Inflammatory macrophage treated with lipopolysaccharide for 1 hour (primary cell): ENCODE measurements around the gene PHF19.

Source experiments
- DNase-seq, 2 donors: peaks; one replicate each; pipeline ENCODE4 v3.0.0-alpha.2; 2020 to 2022

The PHF19 gene

DNA sequence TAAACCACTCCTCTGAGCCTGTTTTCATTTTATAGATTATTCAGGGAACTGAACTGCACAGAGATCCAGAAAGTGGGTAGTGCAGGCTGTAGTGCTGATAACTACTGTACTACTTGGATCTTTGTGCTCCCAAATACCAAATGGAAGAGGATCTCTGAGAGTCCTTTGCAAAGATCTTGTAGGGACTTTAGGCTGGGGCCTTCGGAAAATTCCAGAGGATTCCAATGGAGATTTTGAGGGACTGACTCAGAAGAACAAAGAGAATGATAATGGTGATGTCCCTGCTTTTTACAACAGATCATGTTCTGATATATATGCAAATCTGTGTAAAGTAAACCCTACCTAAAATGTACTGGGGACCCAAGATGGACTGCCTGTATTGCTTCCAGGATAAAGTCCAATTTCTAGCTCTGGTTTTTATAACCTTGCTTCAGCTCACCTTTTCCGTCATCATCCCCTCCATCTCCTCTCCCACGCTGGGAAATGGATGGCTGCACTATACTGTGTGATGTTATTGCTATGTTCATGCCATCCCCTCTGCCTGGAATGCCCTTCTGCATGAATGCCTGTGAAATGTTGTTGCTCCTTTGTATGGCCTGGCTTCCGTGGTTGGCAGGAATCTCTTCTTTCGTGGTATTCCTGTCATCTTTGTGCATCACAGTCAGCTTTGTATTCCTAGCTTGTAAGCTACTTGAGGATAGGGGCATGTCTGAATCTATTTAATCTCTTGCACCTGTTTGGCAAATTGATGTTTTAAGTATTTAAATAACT is 24.6 kb downstream of the PHF19 start:
- no peak for DNase-seq

DNA sequence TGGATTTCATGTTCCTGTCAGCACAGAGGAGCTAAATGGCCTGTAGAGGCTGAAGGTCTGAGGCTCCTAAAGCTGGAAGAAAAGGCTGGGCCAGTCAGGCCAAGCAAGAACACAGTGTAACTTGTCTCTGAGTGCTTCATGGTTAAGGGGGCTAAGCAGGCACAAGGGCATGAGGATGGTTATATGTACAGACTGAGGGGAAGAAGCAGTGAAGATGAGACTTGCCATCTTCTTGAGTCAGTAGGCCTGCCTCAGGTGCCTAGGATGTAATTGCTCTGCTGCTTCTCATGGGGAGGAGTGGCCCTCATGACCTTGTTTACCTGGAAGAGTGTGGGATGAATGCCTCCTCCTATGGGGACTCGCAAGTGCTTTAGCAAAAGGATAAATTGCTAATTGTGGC is 25.5 kb downstream of the PHF19 start:
- DNase-seq: no peak

DNA sequence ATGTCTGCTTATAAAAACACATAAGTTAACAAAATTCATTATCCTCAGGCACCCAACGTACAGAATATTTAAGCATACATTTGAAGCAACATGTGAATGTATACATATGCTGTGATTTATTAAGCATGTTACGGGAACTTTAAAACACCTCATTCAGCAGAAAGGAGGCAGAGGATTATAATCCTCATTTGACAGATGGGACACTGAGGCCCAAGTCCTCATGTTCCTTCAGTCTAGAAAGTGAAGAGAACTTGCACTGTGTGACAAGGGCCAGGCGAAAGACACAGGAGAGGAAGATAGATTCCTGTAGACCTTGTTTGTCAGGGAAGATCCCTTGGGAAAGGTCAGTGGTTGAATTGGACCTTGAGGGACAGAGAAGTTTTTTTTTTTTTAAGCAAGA is 26.7 kb downstream of the PHF19 start:
- DNase-seq: no peak

DNA sequence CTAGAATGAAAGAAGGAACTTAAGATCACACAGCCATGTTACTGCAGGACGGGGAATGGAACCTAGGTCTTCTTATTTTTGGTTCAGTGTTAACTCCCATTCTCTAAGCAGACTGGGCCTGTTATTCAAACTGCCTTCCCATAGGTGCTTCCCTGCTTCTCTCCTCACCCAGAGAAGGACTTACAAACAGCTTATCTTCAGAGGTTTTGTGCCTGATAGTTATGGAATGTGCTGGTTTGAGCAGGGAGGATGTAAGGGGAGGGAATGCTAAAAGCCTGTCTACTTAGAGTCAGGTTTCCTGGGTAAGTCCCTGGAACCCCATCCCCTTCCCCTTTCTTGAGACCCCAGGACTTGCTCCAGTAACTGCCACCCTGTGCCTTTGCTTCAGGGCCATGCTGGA is 30.1 kb downstream of the PHF19 start:
- DNase-seq: no peak

DNA sequence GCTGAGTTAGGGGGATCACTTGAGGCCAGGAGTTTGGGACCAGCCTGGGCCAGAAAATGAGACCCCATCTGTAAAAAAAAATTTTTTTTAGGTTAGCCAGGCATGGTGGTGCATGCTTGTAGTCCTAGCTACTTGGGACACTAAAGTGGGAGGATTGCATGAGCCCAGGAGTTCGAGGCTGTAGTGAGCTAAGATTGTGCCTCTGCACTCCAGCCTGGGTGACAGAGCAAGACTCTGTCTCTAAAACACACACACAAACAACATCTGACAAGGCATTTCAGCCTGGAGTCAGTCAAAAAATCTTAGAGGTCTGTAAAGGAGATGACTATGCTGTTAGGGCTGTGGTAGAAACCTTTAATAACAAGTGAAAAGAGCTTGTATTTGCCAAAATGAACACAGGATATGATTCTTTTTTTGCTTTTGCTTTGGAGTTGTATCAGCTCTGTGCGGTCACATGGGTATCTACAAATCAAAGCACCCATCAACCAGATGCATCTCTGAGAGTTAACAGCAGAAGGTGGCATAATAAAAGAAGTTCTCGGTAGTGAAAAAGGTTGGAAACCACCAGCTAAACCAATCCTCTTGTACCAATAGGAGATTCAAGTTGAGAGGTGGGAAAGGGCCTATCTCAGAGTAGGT is 30.6 kb downstream of the PHF19 start:
- no peak for DNase-seq

DNA sequence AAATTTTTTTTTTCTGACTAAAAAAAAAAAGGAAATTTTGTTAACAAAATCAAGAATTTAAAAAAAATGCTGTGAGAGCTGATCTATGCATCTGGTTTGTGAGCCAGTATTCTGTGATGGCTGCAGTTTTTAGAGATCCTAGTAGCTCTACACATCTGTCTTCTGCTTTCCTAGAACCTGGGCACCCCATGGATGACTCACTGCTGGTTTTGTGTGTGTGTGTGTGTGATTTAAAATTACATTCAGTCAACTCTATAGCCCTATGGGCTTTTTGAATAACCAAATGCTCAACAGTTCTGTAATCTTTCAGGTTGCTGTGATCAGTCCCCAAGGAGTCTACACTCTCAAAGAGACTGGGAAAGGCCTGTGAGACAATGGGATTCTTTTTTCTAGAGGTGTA is 31.7 kb downstream of the PHF19 start:
- DNase-seq: no peak

DNA sequence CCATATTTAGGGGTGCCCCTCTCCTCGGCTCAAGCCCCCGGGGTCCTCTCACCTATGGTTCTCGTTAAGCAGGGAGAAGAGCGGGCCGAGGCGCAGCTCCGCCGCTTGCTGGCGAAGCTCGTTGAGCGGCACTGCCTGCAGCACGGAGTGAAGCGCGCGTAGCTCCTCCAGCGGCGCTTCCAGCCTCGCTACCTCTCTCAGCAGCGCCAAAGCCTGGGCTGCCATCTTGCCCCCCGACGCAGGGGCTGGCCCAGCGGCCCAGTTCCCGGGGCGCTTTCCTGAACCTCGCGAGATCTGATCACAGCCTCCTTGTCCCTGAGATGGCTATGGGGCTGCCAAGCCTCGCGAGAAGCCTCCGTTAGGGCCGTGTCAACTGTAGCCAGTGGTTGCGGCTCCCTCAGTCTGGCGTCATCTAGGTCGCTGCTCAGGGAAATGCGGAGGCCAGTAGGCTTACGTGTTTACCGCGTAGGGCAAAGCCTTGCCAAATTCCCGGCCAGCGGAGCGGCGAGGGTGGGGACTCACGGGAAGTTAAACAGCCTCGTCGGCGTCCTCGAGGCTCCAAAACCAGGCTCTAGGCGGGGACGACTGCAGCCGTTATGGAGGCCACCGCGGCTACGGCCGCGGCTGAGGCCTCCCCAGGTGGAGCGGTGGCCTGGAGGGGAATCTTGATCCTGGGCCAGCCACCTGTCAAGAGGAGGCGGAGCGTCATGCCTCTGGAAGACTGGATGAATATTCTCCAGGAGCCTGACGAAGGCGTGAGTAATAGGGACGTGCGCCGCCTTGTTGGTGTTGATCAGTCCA is 34.1 kb downstream of the PHF19 start, which contains the start of gene PSMD5:
Gene PSMD5 (minus strand): TSS at position 238 of the 801 bp plus-strand sequence. CDS start 13 bp downstream, at position 225.
- DNase-seq: peak; percentile 99

DNA sequence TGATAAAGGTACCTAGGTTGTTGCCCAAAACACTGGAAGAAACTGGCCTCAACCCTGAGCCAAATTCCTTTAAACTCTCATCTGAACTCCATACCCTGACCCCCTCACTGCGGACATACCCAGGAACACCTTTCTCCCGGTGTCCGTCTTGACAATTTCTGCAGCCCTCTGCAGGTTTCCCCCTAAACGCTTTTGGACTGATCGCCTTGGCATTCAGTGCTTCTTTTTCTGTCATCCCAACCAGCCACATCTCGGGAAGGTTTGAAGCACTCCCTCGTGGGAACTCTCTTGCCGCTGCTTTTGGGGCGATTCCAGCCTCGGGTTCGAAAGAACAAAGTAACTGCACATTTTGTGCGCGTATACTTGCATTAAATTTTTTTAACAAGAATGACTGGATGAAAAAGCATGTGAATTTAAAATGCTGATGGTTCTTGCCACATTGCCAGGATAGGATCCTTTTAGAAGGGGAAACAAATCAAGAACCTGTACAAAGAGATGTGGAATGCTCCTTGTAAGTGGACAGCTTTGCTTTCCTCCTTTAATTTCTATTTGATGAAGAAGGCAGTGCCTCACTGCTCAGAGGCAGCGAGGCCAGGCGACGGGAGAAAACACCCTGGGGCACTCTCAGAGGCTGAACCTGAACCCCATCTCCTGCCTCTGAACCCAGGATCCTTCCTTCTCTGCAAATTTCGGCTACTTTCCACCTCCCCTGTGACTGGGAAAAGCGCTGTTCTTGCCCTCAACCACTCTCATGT is 34.9 kb downstream of the PHF19 start:
- no peak for DNase-seq

DNA sequence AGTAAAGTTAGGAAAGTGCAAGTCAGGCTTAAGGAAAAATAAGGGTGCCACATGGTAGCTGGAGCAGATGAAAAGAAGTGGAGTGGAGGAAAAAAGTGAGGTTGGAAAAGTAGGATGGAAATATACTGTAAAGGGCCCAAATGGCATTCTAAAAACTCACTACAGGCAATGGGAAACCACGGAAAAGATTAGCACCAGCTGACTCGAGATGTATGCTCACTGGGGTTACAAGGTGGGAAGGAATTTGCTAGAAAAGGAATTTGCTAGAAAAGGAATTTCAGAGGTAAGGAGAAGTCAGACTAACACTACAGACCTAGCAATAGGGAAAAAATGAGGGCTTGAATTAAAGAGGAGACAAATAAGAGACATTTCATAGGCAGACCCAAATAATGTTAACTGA is 37.8 kb downstream of the PHF19 start:
- no peak for DNase-seq

DNA sequence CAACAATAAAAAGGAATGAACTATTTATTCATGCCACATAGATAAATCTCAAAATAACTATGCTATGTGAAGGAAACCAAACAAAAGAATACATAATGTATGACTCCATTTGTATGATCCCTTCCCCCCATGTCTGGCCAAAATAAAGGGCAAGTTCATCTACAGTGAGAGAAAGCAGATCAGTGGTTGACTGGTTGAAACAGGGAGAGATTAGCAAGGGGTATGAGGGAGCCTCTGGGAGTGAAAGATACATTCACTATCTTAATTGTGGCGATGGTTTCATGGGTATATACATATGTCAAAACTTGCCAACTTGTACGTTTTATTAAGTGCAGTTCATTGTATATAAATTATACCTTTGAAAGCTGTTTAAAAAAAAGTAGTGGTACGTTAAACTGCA is 39.1 kb downstream of the PHF19 start:
- DNase-seq: no peak

DNA sequence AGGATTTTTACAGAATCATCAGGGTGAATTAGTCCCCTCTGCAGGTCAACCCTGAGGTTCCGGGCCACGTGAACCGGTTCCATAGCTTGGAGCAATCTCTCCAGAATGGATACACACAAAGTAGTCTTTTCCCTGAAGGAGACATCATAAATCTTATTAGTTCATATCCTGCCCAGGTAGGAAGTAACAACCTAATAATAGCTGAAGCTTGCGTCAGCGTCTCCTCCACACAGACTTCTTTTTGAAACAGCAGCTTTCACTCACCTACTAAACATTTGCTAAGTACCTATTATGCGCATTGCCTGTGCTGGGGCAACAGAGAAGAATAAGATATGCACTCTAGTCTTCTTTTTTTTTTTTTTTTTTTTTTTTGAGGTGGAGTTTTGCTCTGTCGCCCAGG is 43.7 kb downstream of the PHF19 start:
- no peak for DNase-seq

DNA sequence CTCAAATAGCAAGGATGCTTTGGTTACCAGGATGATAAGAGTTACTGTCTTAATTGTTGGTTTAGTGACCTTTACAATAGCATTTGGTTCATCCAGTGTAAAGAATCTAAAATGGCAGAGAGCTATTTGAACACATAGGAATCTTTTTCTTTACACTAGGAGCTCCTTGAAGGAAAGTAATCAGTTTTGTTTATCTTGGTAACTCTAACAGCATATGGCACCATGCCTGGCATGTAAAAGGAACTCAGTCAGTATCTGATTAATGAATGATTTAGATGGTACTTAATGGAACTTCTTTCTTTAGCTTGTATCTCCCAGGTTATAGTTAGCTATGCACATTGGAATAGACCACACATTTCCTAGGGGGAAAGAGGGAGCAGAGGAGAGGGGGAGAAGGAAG is 44.2 kb downstream of the PHF19 start:
- DNase-seq: no peak

DNA sequence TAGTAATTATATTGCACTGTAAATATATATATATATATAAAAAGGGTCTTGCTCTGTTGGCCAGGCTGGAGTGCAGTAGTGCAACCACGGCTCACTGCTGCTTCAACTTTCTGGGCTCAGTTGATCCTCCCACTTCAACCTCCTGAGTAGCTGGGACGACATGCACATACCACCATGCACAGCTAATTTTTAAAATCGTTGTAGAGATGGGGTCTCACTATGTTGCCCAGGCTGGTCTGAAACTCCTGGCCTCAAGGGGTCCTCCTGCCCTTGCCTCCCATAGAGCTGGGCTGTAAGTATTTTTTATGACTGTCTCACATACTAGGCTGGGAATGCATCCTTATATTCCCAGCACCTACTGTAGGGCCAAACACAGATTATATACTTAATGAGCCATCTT is 46.1 kb downstream of the PHF19 start:
- DNase-seq: no peak

DNA sequence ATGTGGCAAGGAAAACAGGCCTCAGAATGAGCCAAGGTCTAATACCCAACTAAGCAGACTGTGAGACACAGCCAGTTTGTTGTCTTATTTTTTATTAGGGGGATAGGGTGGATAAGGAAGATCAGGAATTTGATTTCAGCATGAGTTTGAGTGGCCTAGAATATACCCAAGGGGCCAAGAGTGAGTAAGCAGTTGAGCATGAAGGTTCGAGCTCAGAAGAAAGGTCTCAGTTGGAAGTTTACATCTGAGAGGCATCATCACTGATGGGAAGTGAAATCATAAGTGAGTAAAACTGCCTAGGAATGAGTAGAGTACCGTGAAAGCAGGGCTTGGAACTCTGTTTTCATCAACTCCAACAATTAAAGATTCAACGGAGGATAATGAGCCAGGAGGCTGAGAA is 46.8 kb downstream of the PHF19 start:
- no peak for DNase-seq

DNA sequence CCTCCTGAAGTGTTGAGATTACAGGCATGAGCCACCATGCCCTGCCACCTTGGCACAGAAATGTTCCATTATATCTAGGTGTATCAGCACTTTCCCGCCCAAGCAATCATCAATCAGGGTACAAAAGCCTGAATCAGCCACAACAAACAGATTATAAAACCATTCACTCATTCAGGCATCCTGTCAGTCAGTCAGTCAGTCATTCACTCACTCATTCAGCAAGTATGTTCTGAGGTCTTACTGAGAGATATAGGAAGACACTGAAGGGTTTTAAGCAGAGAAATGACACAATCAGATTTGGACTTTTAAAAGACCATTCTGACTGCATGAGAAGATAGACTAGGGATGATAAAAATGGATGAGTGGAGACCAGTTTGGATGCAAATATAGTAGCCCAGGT is 47.3 kb downstream of the PHF19 start:
- no peak for DNase-seq

DNA sequence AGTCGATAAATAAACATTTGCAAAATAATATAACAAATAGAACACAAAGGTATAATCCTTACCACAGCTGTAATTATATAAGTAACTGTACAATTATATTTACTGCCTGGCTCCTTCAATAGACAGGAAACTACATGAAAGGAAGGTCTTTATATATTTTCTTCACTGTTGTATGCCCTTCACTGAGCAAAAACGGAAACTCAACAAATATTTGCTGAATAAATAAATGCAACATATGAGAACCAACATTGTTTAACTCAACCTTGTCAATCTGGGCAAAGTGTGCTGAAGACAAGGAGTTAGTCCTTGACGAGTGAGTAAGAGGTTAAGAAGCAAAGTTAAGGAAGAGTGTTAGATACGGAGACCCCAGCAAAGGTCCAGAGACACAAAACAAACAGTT is 56.9 kb downstream of the PHF19 start:
- no peak for DNase-seq

DNA sequence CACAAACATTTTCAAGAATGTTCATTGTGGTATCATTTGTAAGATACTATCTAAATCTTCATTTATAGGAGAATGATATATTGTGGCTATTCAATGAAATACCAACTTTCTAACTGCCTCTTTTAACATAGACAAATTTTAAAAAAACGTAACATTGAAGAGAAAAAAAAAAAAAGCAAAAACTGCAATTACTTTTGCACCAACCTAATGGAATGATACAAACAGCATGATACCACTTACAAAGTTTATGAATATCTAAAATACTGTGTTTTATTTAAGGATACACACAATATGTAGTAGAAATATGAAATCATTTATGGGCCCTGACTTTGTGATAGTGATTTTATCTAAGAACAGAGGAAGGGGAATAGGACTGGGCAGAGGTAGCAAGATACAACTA is 58.4 kb downstream of the PHF19 start:
- DNase-seq: no peak

DNA sequence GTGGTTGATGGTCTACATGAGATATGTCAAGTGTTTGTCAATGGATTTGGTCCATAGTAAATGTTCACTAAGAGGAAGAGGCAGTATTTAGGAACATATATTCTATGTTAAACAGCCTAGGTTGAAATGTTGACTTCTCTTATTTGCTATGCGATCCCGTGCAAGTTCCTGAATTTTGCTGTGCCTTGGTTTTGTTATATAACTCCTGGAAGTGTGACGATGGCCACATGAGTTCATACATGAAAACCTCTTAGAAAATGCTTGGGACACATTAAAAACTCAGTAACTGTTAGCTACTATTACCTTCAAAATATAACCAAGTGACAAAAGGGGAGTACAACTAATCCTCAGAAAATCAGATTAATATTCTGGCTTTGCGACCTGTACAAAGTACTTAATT is 61.9 kb downstream of the PHF19 start:
- no peak for DNase-seq

DNA sequence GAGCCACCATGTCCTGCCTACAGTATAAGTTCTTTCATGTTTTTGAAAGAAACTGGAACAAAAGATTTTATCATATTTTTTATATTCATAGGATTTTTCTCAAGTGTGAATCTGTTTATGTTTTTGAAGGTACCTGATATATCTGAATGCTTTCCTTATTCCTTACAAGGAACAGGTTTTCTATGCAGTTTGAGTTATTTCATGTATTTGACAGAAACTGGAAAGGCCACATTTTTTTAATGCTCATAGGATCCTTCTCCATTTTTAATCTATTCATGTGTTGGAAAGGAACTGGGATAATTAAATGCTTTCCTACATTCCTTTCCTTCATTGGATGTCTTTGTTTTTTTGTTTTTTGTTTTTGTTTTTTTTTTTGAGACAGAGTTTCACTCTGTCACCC is 68.1 kb downstream of the PHF19 start:
- no peak for DNase-seq

DNA sequence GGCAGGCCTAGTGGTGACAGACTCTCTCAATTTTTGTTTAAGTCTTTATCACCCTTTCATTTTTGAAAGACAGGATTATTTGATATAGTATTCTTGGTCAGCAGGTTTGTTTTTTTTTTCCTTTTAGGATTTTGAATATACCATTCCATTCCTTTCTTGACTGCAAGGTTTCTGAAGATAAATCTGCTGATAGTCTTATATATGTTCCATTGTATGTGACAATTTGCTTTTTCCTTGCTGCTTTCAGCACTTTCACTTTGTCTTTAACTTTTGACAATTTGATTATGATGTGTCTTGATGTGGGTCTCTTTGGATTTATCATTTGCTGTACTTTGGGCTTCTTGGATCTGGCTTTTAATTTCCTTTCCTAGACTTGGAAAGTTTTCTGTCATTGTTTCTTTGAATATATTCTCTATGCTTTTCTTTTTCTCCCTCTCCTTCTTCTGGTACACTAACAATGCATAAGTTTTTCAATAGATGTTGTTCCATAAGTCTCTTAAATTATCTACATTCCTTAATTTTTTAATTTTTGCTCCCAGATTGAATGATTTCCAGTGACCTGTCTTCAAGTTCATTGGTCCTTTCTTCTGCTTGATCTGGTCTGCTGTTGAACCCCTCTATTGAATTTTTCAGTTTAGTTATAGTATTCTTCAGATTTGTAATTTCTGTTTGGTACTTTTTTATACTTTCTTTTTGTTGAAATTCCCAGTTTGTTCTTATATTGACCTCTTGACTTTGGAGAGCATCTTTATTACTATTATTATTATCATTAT is 69.2 kb downstream of the PHF19 start:
- no peak for DNase-seq
